H9 (cell line): ENCODE data around the gene TRAPPC14. TPM values are rescaled to one million over a fixed set of nuclear protein-coding genes. Genes with fewer than 3 reads are reported as not detected.

ENCODE experiments used
- DNase-seq: peaks from one replicate; pipeline ENCODE4 v3.0.0-alpha.2; 2017
- H2AFZ ChIP-seq: one replicate; pipeline ENCODE4 v1.6.1; 2013; ENCODE audit warnings: mild to moderate bottlenecking, low read length, control low read depth, moderate library complexity
- H2AK5ac ChIP-seq: 2 replicates; pipeline ENCODE4 v1.6.1; 2013; ENCODE audit warnings: low read length, control low read depth, mixed read lengths; ENCODE audit not compliant: insufficient read length
- H2BK120ac ChIP-seq: one replicate; pipeline ENCODE4 v1.6.1; 2013; ENCODE audit warnings: low read depth, mild to moderate bottlenecking, low read length, control low read depth, inconsistent platforms; ENCODE audit not compliant: poor library complexity, severe bottlenecking
- H2BK12ac ChIP-seq: 2 replicates; pipeline ENCODE4 v1.6.1; 2013; ENCODE audit warnings: low read length, control low read depth, mixed read lengths, low read depth; ENCODE audit not compliant: insufficient read length
- H2BK15ac ChIP-seq: 2 replicates; pipeline ENCODE4 v1.6.1; 2013; ENCODE audit warnings: low read depth, low read length, control low read depth
- H2BK20ac ChIP-seq: one replicate; pipeline ENCODE4 v1.6.1; 2013; ENCODE audit warnings: low read depth, mild to moderate bottlenecking, low read length, control low read depth, inconsistent platforms; ENCODE audit not compliant: poor library complexity, severe bottlenecking
- H2BK5ac ChIP-seq: 2 replicates; pipeline ENCODE4 v1.6.1; 2013; ENCODE audit warnings: low read length, control low read depth, mixed read lengths; ENCODE audit not compliant: insufficient read length
- H3K14ac ChIP-seq: 2 replicates; pipeline ENCODE4 v1.6.1; 2013; ENCODE audit warnings: low read length, control low read depth; ENCODE audit not compliant: insufficient read depth
- H3K18ac ChIP-seq: 2 replicates; pipeline ENCODE4 v1.6.1; 2013; ENCODE audit warnings: low read depth, mild to moderate bottlenecking, mixed read lengths, low read length, control low read depth; ENCODE audit not compliant: insufficient read length
- H3K23ac ChIP-seq: 2 replicates; pipeline ENCODE4 v1.6.1; 2013; ENCODE audit warnings: low read length, control low read depth, mixed read lengths, low read depth; ENCODE audit not compliant: insufficient read length
- H3K23me2 ChIP-seq: 2 replicates; pipeline ENCODE4 v1.6.1; 2013; ENCODE audit warnings: low read depth, mild to moderate bottlenecking, mixed read lengths, low read length, control low read depth; ENCODE audit not compliant: insufficient read length, poor library complexity, severe bottlenecking
- H3K27ac ChIP-seq: 2 replicates; pipeline ENCODE4 v1.5.1; 2013; ENCODE audit warnings: low read length, control low read depth, mixed read lengths, low read depth; ENCODE audit not compliant: insufficient read length
- H3K27me3 ChIP-seq: 2 replicates; pipeline ENCODE4 v1.6.1; 2013; ENCODE audit warnings: low read length, control low read depth, inconsistent platforms; ENCODE audit not compliant: insufficient read depth
- H3K4ac ChIP-seq: 2 replicates; pipeline ENCODE4 v1.6.1; 2013; ENCODE audit warnings: low read depth, mild to moderate bottlenecking, control low read depth, inconsistent platforms, low read length, moderate library complexity
- H3K4me1 ChIP-seq: 2 replicates; pipeline ENCODE4 v1.6.1; 2013; ENCODE audit warnings: low read length, control low read depth, inconsistent platforms; ENCODE audit not compliant: insufficient read depth
- H3K4me2 ChIP-seq: 2 replicates; pipeline ENCODE4 v1.6.1; 2013; ENCODE audit warnings: low read length, control low read depth, mixed read lengths; ENCODE audit not compliant: insufficient read length, insufficient read depth
- H3K56ac ChIP-seq: 2 replicates; pipeline ENCODE4 v1.6.1; 2013; ENCODE audit warnings: low read depth, mild to moderate bottlenecking, mixed read lengths, low read length, control low read depth; ENCODE audit not compliant: insufficient read length
- H3K79me1 ChIP-seq: 2 replicates; pipeline ENCODE4 v1.6.1; 2013; ENCODE audit warnings: low read depth, mild to moderate bottlenecking, moderate library complexity, low read length, control low read depth, inconsistent platforms; ENCODE audit not compliant: insufficient read depth, poor library complexity, severe bottlenecking
- H3K79me2 ChIP-seq: 2 replicates; pipeline ENCODE4 v1.6.1; 2013; ENCODE audit warnings: low read length, control low read depth, inconsistent platforms; ENCODE audit not compliant: insufficient read depth
- H3K9ac ChIP-seq: 2 replicates; pipeline ENCODE4 v1.6.1; 2013; ENCODE audit warnings: low read length, control low read depth, mixed read lengths; ENCODE audit not compliant: insufficient read length; ENCODE audit errors: extremely low read depth
- H3K9me3 ChIP-seq: one replicate; pipeline ENCODE4 v1.6.1; 2013; ENCODE audit warnings: low read depth, low read length, inconsistent platforms; ENCODE audit not compliant: control insufficient read depth
- H3T11ph ChIP-seq: one replicate; pipeline ENCODE4 v1.6.1; 2013; ENCODE audit warnings: mild to moderate bottlenecking, low read length, control low read depth, inconsistent platforms
- H4K20me1 ChIP-seq: one replicate; pipeline ENCODE4 v1.6.1; 2013; ENCODE audit not compliant: control insufficient read depth, insufficient read length, insufficient read depth
- H4K5ac ChIP-seq: 2 replicates; pipeline ENCODE4 v1.6.1; 2013; ENCODE audit warnings: low read depth, mild to moderate bottlenecking, mixed read lengths, low read length, control low read depth; ENCODE audit not compliant: insufficient read length
- H4K8ac ChIP-seq: replicated peaks from 2 replicates; pipeline ENCODE4 v1.6.1; 2013; ENCODE audit warnings: low read length, control low read depth, mixed read lengths, low read depth; ENCODE audit not compliant: insufficient read length
- H4K91ac ChIP-seq: 2 replicates; pipeline ENCODE4 v1.6.1; 2013; ENCODE audit warnings: low read depth, mild to moderate bottlenecking, moderate library complexity, mixed read lengths, low read length, control low read depth; ENCODE audit not compliant: insufficient read length
- H3K27ac Mint-ChIP-seq, 3 experiments: 2 replicates in 2 of 3; 3 replicates in 1 of 3; pipeline ENCODE4 v1.8.0; 2020 to 2021; ENCODE audit warnings: mixed read lengths in 3 of 3, mild to moderate bottlenecking in 1 of 3, moderate library complexity in 1 of 3
- H3K27me3 Mint-ChIP-seq: 2 replicates; pipeline ENCODE4 v1.8.0; 2021; ENCODE audit warnings: low read depth, mild to moderate bottlenecking, moderate library complexity, mixed read lengths
- H3K36me3 Mint-ChIP-seq, 3 experiments: 2 replicates in 2 of 3; 3 replicates in 1 of 3; pipeline ENCODE4 v1.8.0; 2020 to 2021; ENCODE audit warnings: low read depth in 3 of 3, mixed read lengths in 3 of 3; ENCODE audit not compliant: insufficient read depth in 1 of 3
- H3K4me1 Mint-ChIP-seq, 2 experiments: 2 replicates each; pipeline ENCODE4 v1.8.0; 2020; ENCODE audit warnings: mixed read lengths in 2 of 2
- H3K4me3 Mint-ChIP-seq, 2 experiments: 2 replicates in 1 of 2; 3 replicates in 1 of 2; pipeline ENCODE4 v1.8.0; 2020 to 2021; ENCODE audit warnings: mild to moderate bottlenecking in 2 of 2, mixed read lengths in 2 of 2, moderate library complexity in 1 of 2
- H3K9me3 Mint-ChIP-seq, 2 experiments: 2 replicates in 1 of 2; 3 replicates in 1 of 2; pipeline ENCODE4 v1.8.0; 2020; ENCODE audit warnings: mild to moderate bottlenecking in 2 of 2, mixed read lengths in 2 of 2, moderate library complexity in 1 of 2
- WGBS: extraction: QIAGEN DNeasy Blood & Tissue Kit; methylation state at CpG from one replicate; pipeline ENCODE4 v1.1.7; 2013; ENCODE audit warnings: missing lambda C conversion rate, low lambda C conversion rate, mixed read lengths; ENCODE audit not compliant: insufficient read length; ENCODE audit errors: extremely low coverage; 5-methylcytosine and 5-hydroxymethylcytosine counted together
- total RNA-seq: library from RNA; stranded (reverse); gene quantifications from 2 replicates; pipeline ENCODE4 v1.2.1, GENCODE V29; 2021
- TF ChIP-seq, protein P1 (sequence below): fragments of 200-600 bp; sonication (generic); conservative IDR thresholded peaks from 3 replicates; pipeline ENCODE4 v1.8.0; 2021; ENCODE audit warnings: antibody characterized with exemption, mild to moderate bottlenecking

The TRAPPC14 gene
- total RNA-seq, 1 experiment from 2014 or later, result 32.8 TPM

DNA sequence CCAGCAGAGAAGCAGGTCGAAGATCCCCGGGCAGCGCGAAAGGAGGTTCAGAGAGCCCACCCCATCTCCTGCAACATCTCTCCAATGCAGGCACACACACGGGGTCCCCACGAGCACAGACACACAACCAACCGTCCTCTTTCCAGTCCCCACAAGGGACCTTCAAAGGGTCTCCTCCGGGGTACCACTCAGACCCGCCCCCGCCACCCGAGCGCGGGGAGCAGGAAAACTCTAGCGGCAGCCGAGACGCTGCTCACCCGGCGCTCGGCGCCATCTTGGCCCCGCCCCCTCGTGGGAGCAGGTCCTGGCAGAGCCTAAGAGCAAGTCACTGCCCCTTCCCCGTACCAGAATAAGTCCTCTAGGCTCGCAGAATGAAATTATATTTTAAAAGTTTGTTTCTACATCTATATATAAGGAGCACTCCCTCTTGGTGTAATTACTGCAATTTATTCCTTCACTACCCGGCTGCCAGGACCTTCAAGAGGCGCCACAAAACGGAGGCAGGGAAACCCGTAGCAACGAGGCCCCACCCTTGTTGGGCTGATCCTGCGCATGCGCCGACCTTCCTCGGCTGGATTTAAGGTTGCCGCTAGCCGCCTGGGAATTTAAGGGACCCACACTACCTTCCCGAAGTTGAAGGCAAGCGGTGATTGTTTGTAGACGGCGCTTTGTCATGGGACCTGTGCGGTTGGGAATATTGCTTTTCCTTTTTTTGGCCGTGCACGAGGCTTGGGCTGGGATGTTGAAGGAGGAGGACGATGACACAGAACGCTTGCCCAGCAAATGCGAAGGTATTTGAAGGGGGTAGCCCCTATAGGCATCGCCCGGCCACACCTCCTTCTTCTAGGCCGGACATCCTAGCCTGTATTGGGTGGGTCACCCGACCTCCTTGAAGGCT lies 39.2 kb downstream of the TRAPPC14 start, which contains the start of the genes CNPY4 and TAF6:
Gene CNPY4, plus strand, starts transcription at position 563 of the 898 bp plus-strand sequence. Its CDS starts 111 bp downstream, at position 674.
Gene TAF6, minus strand, starts transcription at position 287 of the 898 bp plus-strand sequence. CDS start 5,149 bp downstream, outside the sequence.
- no peaks in the 10 kb centered on the region for H3K79me2 ChIP-seq
- H4K91ac ChIP-seq, result no peak within 1 kb of the TSS
- no peak within 1 kb of the TSS for H2BK120ac ChIP-seq
- H3K14ac ChIP-seq, result peak within 1 kb of the TSS; percentile 88
- no peaks in the 10 kb centered on the region for H3K4me1 ChIP-seq
- peaks cover 5% of the 10 kb centered on the region for H3K23me2 ChIP-seq
- peak within 1 kb of the TSS; percentile 8 for H4K5ac ChIP-seq
- H3K56ac ChIP-seq, result no peak within 1 kb of the TSS
- H3K36me3 Mint-ChIP-seq, result peaks cover 4 to 18% (median 12%) of the 10 kb centered on the region in 3 experiments; a peak in 5 of 7 replicates
- peak within 1 kb of the TSS; percentile 96 to 98 for H3K4me3 Mint-ChIP-seq
- no peaks in the 10 kb centered on the region for H3K27me3 ChIP-seq
- H3K23ac ChIP-seq, result no peak within 1 kb of the TSS
- DNase-seq, result peak; percentile 95
- no peaks in the 10 kb centered on the region for H3K79me1 ChIP-seq
- no peak within 1 kb of the TSS for H4K8ac ChIP-seq
- no peak within 1 kb of the TSS for H2AFZ ChIP-seq
- H3K4me1 Mint-ChIP-seq, result peaks cover 12 to 13% of the 10 kb centered on the region in 2 experiments
- TF ChIP-seq, protein P1, sequence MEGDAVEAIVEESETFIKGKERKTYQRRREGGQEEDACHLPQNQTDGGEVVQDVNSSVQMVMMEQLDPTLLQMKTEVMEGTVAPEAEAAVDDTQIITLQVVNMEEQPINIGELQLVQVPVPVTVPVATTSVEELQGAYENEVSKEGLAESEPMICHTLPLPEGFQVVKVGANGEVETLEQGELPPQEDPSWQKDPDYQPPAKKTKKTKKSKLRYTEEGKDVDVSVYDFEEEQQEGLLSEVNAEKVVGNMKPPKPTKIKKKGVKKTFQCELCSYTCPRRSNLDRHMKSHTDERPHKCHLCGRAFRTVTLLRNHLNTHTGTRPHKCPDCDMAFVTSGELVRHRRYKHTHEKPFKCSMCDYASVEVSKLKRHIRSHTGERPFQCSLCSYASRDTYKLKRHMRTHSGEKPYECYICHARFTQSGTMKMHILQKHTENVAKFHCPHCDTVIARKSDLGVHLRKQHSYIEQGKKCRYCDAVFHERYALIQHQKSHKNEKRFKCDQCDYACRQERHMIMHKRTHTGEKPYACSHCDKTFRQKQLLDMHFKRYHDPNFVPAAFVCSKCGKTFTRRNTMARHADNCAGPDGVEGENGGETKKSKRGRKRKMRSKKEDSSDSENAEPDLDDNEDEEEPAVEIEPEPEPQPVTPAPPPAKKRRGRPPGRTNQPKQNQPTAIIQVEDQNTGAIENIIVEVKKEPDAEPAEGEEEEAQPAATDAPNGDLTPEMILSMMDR, result no peak
- H4K20me1 ChIP-seq, result no peaks in the 10 kb centered on the region
- H3K4ac ChIP-seq, result no peak within 1 kb of the TSS
- H3K9ac ChIP-seq, result peak within 1 kb of the TSS; percentile 94
- no peak within 1 kb of the TSS for H2BK5ac ChIP-seq
- no peaks in the 10 kb centered on the region for H3K27me3 Mint-ChIP-seq
- peak within 1 kb of the TSS; percentile 97 for H3K4me2 ChIP-seq
- H2BK15ac ChIP-seq, result no peak within 1 kb of the TSS
- no peak within 1 kb of the TSS for H2BK12ac ChIP-seq
- no peak within 1 kb of the TSS for H2BK20ac ChIP-seq
- H2AK5ac ChIP-seq, result no peak within 1 kb of the TSS
- peak within 1 kb of the TSS; percentile 99 for H3K27ac Mint-ChIP-seq
- no peak within 1 kb of the TSS for H3T11ph ChIP-seq
- peak within 1 kb of the TSS; percentile 60 for H3K18ac ChIP-seq
- no peaks in the 10 kb centered on the region for H3K9me3 ChIP-seq
- WGBS, result no CpG with 5 or more reads among the region's 49 CpGs
- H3K9me3 Mint-ChIP-seq, result no peaks in the 10 kb centered on the region
- H3K27ac ChIP-seq, result no peak within 1 kb of the TSS
